Measurements from ENCODE around the gene KRTAP20-2.

DNA sequence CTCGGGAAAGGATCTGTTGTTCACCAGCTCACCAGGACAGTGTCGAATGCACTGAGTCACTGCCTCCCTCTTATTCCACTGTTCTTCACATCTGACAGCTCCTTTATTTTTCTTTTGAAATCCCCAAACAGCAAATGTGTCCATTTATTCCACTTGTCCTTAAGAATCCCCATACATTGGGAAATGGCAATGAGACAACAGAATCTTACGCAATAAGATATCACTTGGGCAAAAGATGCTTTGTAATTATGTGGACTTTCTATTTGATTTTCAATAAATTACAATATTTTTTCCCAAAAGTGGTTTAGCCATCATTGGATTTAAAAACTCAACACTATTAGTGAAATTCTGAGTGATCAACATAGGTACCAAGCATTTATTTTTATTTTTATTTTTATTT, 3.7 kb downstream of the KRTAP20-2 start:
- TF ChIP-seq, protein P1, sequence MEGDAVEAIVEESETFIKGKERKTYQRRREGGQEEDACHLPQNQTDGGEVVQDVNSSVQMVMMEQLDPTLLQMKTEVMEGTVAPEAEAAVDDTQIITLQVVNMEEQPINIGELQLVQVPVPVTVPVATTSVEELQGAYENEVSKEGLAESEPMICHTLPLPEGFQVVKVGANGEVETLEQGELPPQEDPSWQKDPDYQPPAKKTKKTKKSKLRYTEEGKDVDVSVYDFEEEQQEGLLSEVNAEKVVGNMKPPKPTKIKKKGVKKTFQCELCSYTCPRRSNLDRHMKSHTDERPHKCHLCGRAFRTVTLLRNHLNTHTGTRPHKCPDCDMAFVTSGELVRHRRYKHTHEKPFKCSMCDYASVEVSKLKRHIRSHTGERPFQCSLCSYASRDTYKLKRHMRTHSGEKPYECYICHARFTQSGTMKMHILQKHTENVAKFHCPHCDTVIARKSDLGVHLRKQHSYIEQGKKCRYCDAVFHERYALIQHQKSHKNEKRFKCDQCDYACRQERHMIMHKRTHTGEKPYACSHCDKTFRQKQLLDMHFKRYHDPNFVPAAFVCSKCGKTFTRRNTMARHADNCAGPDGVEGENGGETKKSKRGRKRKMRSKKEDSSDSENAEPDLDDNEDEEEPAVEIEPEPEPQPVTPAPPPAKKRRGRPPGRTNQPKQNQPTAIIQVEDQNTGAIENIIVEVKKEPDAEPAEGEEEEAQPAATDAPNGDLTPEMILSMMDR (IDR thresholded peaks at IDR 0.05) = no peak
- TF ChIP-seq POLR2A (IDR thresholded peaks at IDR 0.05) = no peak
- TF ChIP-seq POLR2AphosphoS5 (IDR thresholded peaks at IDR 0.05) = no peak
- no peak for TF ChIP-seq EP300 (IDR thresholded peaks at IDR 0.05)
